Mesenchymal stem cell (in vitro differentiated cells and primary cell): ENCODE measurements around the gene CA10.

Experiments
- DNase-seq: peaks from one replicate; pipeline ENCODE4 v3.0.0-alpha.2; 2013
- H2AFZ ChIP-seq: one replicate; pipeline ENCODE4 v1.6.1; 2013; ENCODE audit warnings: low read depth, mild to moderate bottlenecking, control low read depth, inconsistent platforms, low read length, moderate library complexity
- H2AK5ac ChIP-seq: 2 replicates; pipeline ENCODE4 v1.6.1; 2013; ENCODE audit warnings: low read length, moderate library complexity, mild to moderate bottlenecking, inconsistent platforms; ENCODE audit not compliant: severe bottlenecking
- H2BK120ac ChIP-seq: one replicate; pipeline ENCODE4 v1.6.1; 2013; ENCODE audit warnings: low read depth, mild to moderate bottlenecking, inconsistent platforms, low read length, moderate library complexity
- H2BK12ac ChIP-seq, 2 experiments: one replicate each; pipeline ENCODE4 v1.6.1; 2013; ENCODE audit warnings: inconsistent platforms in 2 of 2, low read length in 2 of 2, mild to moderate bottlenecking in 2 of 2, moderate library complexity in 2 of 2, control low read depth in 1 of 2
- H2BK15ac ChIP-seq: one replicate; pipeline ENCODE4 v1.6.1; 2013; ENCODE audit warnings: mild to moderate bottlenecking, low read depth, inconsistent platforms; ENCODE audit not compliant: poor library complexity, severe bottlenecking
- H2BK5ac ChIP-seq: 2 replicates; pipeline ENCODE4 v1.6.1; 2013; ENCODE audit warnings: low read depth, mild to moderate bottlenecking, low read length, control low read depth, inconsistent platforms; ENCODE audit not compliant: poor library complexity, severe bottlenecking
- H3K14ac ChIP-seq, 2 experiments: one replicate each; pipeline ENCODE4 v1.6.1; 2013; ENCODE audit warnings: inconsistent platforms in 2 of 2, low read length in 2 of 2, control low read depth in 1 of 2, mild to moderate bottlenecking in 1 of 2, moderate library complexity in 1 of 2
- H3K18ac ChIP-seq, 2 experiments: one replicate each; pipeline ENCODE4 v1.6.1; 2013; ENCODE audit warnings: inconsistent platforms in 2 of 2, low read length in 2 of 2, control low read depth in 1 of 2, low read depth in 1 of 2, mild to moderate bottlenecking in 1 of 2
- H3K23ac ChIP-seq, 2 experiments: one replicate each; pipeline ENCODE4 v1.6.1; 2013; ENCODE audit warnings: inconsistent platforms in 2 of 2, low read length in 2 of 2, mild to moderate bottlenecking in 2 of 2, moderate library complexity in 2 of 2, control low read depth in 1 of 2
- H3K27ac ChIP-seq: 2 replicates; pipeline ENCODE4 v1.5.1; 2013; ENCODE audit warnings: mild to moderate bottlenecking, moderate library complexity, low read length, control low read depth, inconsistent platforms; ENCODE audit not compliant: poor library complexity, severe bottlenecking
- H3K27me3 ChIP-seq, 2 experiments: 2 replicates each; pipeline versions ENCODE4 v1.6.1 to v1.7.0; 2013; ENCODE audit warnings: low read length in 2 of 2, mild to moderate bottlenecking in 2 of 2, moderate library complexity in 2 of 2, control low read depth in 1 of 2, inconsistent platforms in 1 of 2; ENCODE audit not compliant: control insufficient read depth in 1 of 2, insufficient read depth in 1 of 2
- H3K36me3 ChIP-seq, 2 experiments: 2 replicates each; pipeline versions ENCODE4 v1.6.1 to v1.7.0; 2013; ENCODE audit warnings: low read length in 2 of 2, control low read depth in 1 of 2, inconsistent platforms in 1 of 2, low read depth in 1 of 2, mild to moderate bottlenecking in 1 of 2; ENCODE audit not compliant: insufficient read depth in 2 of 2, control insufficient read depth in 1 of 2
- H3K4ac ChIP-seq, 2 experiments: one replicate each; pipeline ENCODE4 v1.6.1; 2013; ENCODE audit warnings: inconsistent platforms in 2 of 2, low read length in 2 of 2, mild to moderate bottlenecking in 2 of 2, moderate library complexity in 2 of 2, control low read depth in 1 of 2, low read depth in 1 of 2
- H3K4me1 ChIP-seq: 2 replicates; pipeline ENCODE4 v1.6.1; 2013; ENCODE audit warnings: low read depth, low read length, control low read depth; ENCODE audit not compliant: control insufficient read depth, insufficient read depth
- H3K4me2 ChIP-seq: 2 replicates; pipeline ENCODE4 v1.6.1; 2013; ENCODE audit warnings: low read length, mild to moderate bottlenecking, inconsistent platforms; ENCODE audit not compliant: poor library complexity, severe bottlenecking
- H3K4me3 ChIP-seq, 2 experiments: 2 replicates each; pipeline versions ENCODE4 v1.5.1 to v1.7.0; 2013; ENCODE audit warnings: low read length in 2 of 2, mild to moderate bottlenecking in 2 of 2, control low read depth in 1 of 2, low read depth in 1 of 2; ENCODE audit not compliant: insufficient read depth in 1 of 2
- H3K79me1 ChIP-seq: replicated peaks from 2 replicates; pipeline ENCODE4 v1.6.1; 2013; ENCODE audit warnings: mild to moderate bottlenecking, control low read depth, low read length, inconsistent platforms; ENCODE audit not compliant: poor library complexity, severe bottlenecking
- H3K9ac ChIP-seq: 2 replicates; pipeline ENCODE4 v1.7.0; 2013; ENCODE audit warnings: mild to moderate bottlenecking, low read length, moderate library complexity
- H3K9me3 ChIP-seq: 2 replicates; pipeline ENCODE4 v1.7.0; 2013; ENCODE audit warnings: mild to moderate bottlenecking, low read length; ENCODE audit not compliant: control insufficient read depth
- H4K8ac ChIP-seq: one replicate; pipeline ENCODE4 v1.6.1; 2013; ENCODE audit warnings: inconsistent platforms, mild to moderate bottlenecking, low read length, moderate library complexity
- H4K91ac ChIP-seq: one replicate; pipeline ENCODE4 v1.6.1; 2013; ENCODE audit warnings: mild to moderate bottlenecking, low read length, inconsistent platforms
- WGBS: methylation state at CpG from one replicate; pipeline ENCODE4 v1.1.7; 2013; ENCODE audit warnings: mixed read lengths; 5-methylcytosine and 5-hydroxymethylcytosine counted together

The CA10 gene

GRCh38 chr17:51627779-51628178, 530.7 kb downstream of the CA10 start:
- H3K14ac ChIP-seq: no peak overlapping the region
- no peak overlapping the region for H2AK5ac ChIP-seq
- H3K79me1 ChIP-seq: no peaks in the 10 kb centered on the region
- H3K27me3 ChIP-seq: no peaks in the 10 kb centered on the region
- H3K18ac ChIP-seq: no peak overlapping the region
- H2BK120ac ChIP-seq: no peak overlapping the region
- H4K91ac ChIP-seq: no peak overlapping the region
- H2BK5ac ChIP-seq: no peak overlapping the region
- no peaks in the 10 kb centered on the region for H3K9me3 ChIP-seq
- H3K4ac ChIP-seq: no peak overlapping the region
- no peaks in the 10 kb centered on the region for H3K4me1 ChIP-seq
- H3K27ac ChIP-seq: no peak overlapping the region
- H2BK12ac ChIP-seq: no peak overlapping the region
- H3K36me3 ChIP-seq: no peaks in the 10 kb centered on the region
- no peak overlapping the region for H3K4me3 ChIP-seq
- no peak overlapping the region for H2BK15ac ChIP-seq
- H4K8ac ChIP-seq: no peak overlapping the region
- H3K23ac ChIP-seq: no peak overlapping the region
- H3K4me2 ChIP-seq: no peak overlapping the region
- DNase-seq: no peak
- H2AFZ ChIP-seq: no peak overlapping the region
- WGBS: 50% methylated on average over 1 of the region's 1 CpG
- no peak overlapping the region for H3K9ac ChIP-seq

DNA sequence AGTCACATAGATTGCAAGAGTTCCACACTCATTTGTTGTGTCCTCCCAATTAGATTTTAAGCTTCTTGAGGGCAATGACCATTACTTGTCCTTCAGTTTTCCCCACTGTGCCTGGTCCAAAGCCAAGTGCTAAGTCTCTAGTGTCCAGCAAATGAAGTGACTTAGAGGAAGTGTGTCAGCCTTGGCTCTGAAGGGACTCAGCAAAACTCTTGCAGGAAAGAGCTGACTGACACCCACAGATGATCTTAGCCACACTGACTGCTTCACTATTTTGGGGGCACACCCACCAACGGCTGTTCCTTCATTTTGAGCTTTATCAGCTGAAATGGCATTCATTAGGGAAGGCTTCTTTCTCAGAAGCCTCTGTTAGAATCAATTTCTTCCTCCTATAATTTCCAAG, 540.0 kb downstream of the CA10 start:
- Histone ChIP-seq H3K9ac (no peak overlapping the region), H4K8ac (no peak overlapping the region), H2BK5ac (no peak overlapping the region), H3K9me3 (no peaks in the 10 kb centered on the region), H3K4me3 (no peak overlapping the region), H3K79me1 (no peaks in the 10 kb centered on the region), H3K27ac (no peak overlapping the region), H3K36me3 (no peaks in the 10 kb centered on the region), H3K23ac (no peak overlapping the region), H2BK120ac (no peak overlapping the region), H2AFZ (no peak overlapping the region), H3K14ac (no peak overlapping the region), H3K4me2 (no peak overlapping the region), H2BK15ac (no peak overlapping the region), H3K27me3 (no peaks in the 10 kb centered on the region), H2AK5ac (no peak overlapping the region), H2BK12ac (no peak overlapping the region), H3K4ac (no peak overlapping the region), H4K91ac (no peak overlapping the region), H3K18ac (no peak overlapping the region), H3K4me1 (no peaks in the 10 kb centered on the region)
- WGBS: 20% methylated on average over 1 of the region's 1 CpG
- DNase-seq: no peak

- H2BK15ac ChIP-seq: no peak overlapping the region
- H3K4me2 ChIP-seq: no peak overlapping the region
- H3K27ac ChIP-seq: no peak overlapping the region
- no peak overlapping the region for H3K23ac ChIP-seq
- H3K4ac ChIP-seq: no peak overlapping the region
- no peak overlapping the region for H4K8ac ChIP-seq
- H2AFZ ChIP-seq: no peak overlapping the region
- H3K79me1 ChIP-seq: no peaks in the 10 kb centered on the region
- H3K36me3 ChIP-seq: no peaks in the 10 kb centered on the region
- no peak overlapping the region for H3K4me3 ChIP-seq
- H3K27me3 ChIP-seq: no peaks in the 10 kb centered on the region
- H3K14ac ChIP-seq: no peak overlapping the region
- WGBS: 73% methylated on average over 1 of the region's 1 CpG
- H2BK5ac ChIP-seq: no peak overlapping the region
- no peak overlapping the region for H4K91ac ChIP-seq
- no peak overlapping the region for H3K9ac ChIP-seq
- no peaks in the 10 kb centered on the region for H3K9me3 ChIP-seq
- no peak overlapping the region for H2BK12ac ChIP-seq
- H2AK5ac ChIP-seq: no peak overlapping the region
- H3K4me1 ChIP-seq: no peaks in the 10 kb centered on the region
- H3K18ac ChIP-seq: no peak overlapping the region
- DNase-seq: no peak
- no peak overlapping the region for H2BK120ac ChIP-seq
Observed at GRCh38 chr17:51617986-51618385, 540.5 kb downstream of the CA10 start.

- Histone ChIP-seq H2BK5ac (no peak overlapping the region), H4K91ac (no peak overlapping the region), H4K8ac (no peak overlapping the region), H3K79me1 (no peaks in the 10 kb centered on the region), H3K27me3 (no peaks in the 10 kb centered on the region), H3K27ac (no peak overlapping the region), H3K18ac (no peak overlapping the region), H3K36me3 (no peaks in the 10 kb centered on the region), H3K9me3 (no peaks in the 10 kb centered on the region), H2AK5ac (no peak overlapping the region), H2AFZ (no peak overlapping the region), H3K4me2 (no peak overlapping the region), H2BK15ac (no peak overlapping the region), H2BK12ac (no peak overlapping the region), H3K4me1 (no peaks in the 10 kb centered on the region), H3K4me3 (no peak overlapping the region), H3K14ac (no peak overlapping the region), H3K9ac (no peak overlapping the region), H3K23ac (no peak overlapping the region), H2BK120ac (no peak overlapping the region), H3K4ac (no peak overlapping the region)
- no peak for DNase-seq
- WGBS: no CpG with 5 or more reads among the region's 1 CpG
Observed at GRCh38 chr17:51613255-51613654, 545.3 kb downstream of the CA10 start.
